GM19043 (cell line): ENCODE measurements around the gene PURA.
"Not testable (repeated sequence)": the region's sequence is repeated elsewhere in the genome, so short reads cannot be mapped to it uniquely, and the experiment has no call there.

Source experiments
- ATAC-seq: cut with Tn5 transposase; IDR thresholded peaks from one replicate; pipeline ENCODE4 v1.9.1; 2021; ENCODE audit warnings: low read depth; ENCODE audit not compliant: unreplicated experiment

PURA gene

DNA sequence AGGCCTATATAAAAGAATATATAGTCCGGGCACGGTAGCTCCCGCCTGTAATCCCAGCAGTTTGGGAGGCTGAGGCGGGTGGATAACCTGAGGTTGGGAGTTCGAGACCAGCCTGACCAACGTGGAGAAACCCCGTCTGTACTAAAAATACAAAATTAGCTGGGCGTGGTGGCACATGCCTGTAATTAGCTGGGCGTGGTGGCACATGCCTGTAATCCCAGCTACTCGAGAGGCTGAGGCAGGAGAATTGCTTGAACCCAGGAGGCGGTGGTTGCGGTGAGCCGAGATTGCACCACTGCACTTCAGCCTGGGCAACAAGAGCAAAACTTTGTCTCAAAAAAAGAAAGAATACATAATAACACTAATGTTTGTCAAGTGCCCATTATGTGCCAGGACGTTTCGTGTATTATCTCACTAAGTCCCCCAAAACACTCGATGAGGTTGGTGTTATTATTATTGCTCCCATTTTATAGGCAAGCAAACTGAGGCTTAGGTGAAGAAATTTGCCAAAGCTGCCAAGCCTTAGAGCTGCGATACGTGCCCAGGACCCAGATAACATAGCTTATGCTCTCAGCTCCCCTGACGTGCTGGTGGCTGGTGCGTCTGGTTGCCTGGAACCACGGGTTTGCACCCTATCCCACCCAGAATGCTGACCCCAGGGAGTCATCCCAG, 40.9 kb downstream of the PURA start:
- ATAC-seq, result not testable (repeated sequence)

- peak; percentile 95 for ATAC-seq
Measured at GRCh38 chr5:140157032-140157781, 43.3 kb downstream of the PURA start.

DNA sequence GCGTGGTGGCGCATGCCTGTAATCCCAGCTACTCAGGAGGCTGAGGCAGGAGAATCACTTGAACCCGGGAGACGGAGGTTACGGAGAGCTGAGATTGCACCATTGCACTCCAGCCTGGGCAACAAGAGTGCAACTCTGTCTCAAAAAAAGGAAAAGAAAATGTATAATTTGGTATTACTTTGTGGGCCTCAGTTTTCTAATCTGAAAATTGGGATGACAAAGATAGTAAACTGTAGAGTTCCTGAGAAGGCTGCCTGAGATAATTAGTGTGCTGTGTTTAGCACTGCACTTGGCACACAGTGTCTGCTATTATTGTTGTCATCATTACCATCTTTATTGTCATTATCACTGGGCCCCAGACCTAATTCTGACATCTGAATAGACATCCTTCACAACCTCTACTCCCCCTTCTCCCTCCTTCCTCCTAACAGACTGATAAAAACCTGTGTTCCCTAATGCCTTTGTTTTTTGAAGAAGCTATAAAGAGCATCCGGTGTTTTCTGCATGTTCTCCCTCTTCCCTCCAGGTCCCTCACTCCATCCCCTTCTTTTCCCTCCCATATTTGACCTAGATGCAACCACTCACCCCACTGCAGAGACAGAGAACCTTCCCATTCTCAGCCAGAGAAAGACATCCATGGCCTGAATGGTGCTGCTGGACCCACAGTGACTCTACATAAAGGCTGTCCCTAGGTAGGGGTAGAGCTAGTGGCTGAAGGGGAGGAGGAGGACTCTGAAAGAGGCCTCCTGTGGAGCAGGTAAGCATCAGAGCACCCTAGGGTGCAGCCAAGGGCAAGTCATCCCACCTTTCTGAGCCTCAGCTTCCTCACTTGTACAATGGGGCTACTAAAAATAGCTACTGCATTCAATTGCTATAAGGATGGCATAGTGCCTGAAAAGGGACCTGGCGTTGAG, 45.4 kb downstream of the PURA start:
- ATAC-seq, result no peak

GRCh38 chr5:140162275-140162674, 48.4 kb downstream of the PURA start:
- ATAC-seq, result no peak

DNA sequence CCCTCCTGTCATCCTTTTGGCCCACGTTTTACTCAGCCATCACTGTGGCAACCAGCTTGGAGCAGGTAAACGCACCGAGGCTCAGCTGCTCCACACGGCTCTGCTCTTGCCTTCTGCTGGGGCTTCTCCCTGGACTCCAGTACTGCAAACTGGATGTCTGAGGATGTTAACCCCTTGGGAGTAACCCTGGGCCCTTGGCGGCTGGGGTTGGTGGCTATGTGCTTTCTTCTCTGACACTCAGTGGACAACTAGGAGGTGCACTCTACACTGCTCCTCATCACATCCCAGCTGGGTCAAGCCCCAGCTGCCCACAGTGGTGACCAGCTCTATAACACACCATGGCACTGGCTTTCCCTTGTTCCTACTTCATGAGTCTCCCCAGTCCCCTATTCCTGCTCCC, 48.9 kb downstream of the PURA start:
- no peak for ATAC-seq

GRCh38 chr5:140165101-140165922, 51.4 kb downstream of the PURA start:
- ATAC-seq, result no peak

GRCh38 chr5:140165923-140166270, 52.0 kb downstream of the PURA start:
- ATAC-seq, result no peak

DNA sequence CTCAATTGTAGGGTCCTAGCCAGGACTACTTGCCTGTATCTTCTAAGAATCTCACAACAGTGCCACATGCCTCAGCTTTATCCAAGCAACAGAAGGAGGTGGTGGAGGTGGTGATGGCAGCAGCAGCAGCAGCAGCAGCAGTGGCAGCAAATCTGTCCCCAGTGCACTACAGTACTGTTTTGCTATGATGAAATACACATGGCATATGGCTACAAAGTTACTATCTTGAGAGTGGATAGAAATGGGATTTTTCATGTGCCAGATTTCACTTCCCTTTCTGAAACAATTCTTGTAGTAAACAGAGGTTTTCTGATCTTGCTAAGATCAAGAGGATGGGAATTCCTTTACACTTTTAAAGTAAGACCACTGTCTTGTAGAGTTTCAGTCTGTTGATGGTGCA, 53.0 kb downstream of the PURA start:
- no peak for ATAC-seq

- no peak for ATAC-seq
Measured at GRCh38 chr5:140168371-140168770, 54.5 kb downstream of the PURA start.

GRCh38 chr5:140169410-140169809, 55.5 kb downstream of the PURA start:
- ATAC-seq, result no peak

GRCh38 chr5:140172483-140172882, 58.6 kb downstream of the PURA start:
- no peak for ATAC-seq

- no peak for ATAC-seq
Measured at GRCh38 chr5:140174014-140174413, 60.1 kb downstream of the PURA start.

DNA sequence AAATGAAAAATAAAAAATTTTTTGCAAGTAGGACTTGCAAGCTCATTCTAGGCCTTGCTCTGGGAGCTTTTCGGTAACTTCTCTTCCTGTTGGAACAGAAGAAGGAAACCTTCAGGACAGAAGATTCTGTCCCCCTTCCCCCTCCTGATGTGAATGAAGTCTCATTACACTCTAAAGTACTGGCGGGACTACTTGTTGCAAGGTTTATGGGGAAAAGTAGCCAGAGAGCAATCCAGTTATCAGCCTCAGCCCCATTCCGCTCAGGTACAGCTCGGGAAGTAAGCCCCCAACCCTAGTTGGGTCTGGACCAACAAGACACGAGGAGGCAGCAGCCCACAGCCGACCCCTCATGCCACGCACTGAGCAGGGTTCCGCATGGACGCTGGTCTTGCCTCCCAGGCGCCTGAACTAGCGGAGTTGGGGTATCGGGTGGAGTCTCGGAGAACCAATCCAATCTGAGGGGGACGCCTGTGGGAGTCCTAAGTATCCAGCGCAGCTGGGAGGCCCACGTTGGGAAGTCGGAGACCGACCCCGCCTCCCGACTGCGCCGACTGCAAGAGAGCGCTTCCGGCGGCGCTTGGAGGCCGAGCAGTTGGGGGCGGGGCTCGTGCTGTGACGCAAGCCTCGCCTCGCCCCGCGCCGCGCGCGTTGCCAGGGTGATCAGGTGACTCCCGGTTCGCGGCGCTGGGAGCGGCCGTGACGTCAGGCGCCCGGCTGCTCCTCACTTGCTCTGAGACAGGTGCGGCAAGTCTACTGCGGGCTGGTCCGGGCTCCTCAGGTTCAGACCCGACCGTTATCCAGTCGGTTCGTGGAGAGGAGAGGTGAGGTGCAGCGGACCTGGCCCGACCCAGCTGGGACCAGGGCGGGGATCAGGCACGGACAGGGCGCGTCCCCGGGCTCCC, 60.8 kb downstream of the PURA start, which contains the start of gene CYSTM1:
TSS of gene CYSTM1 (plus strand) at position 724 of the 902 bp plus-strand sequence. CDS start 19,278 bp downstream, outside the sequence.
- ATAC-seq, result peak; percentile 90
